ENCODE results near the gene MAP2K5. TPM values are rescaled to one million over a fixed set of nuclear protein-coding genes. Genes with fewer than 3 reads are reported as not detected.

MAP2K5 gene
- total and polyA plus RNA-seq, 9 of the 15 experiments (the other 6 are each of a cell fraction or from before 2014, with no cell fraction given), result 0.41 to 16.5 (median 7.5) TPM

DNA sequence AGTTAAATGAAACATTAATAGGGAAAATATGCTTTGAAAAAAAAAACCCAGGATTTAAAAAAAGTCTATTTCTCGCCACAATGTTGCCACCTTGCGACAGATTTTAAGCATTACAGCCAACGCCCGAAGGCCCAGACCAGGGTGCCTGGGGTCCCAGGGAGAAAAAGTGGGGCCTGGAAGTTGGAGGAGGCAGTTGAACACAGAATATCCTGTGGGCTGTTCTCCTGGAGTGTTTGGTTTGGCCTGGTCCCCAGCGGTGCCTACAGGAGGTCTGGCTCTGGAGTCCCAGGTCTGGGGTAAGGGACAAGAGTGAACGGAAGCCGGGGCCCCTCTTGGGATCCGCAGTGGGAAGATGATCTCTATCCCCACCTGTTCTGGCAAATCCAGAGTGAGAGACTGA, 294.0 kb downstream of the MAP2K5 start (continued):
- TF ChIP-seq FOXA3 (CRISPR knock-in tag; conservative IDR thresholded peaks at IDR 0.05 in 1 of 2, IDR thresholded peaks at IDR 0.05 in 1 of 2) (no peak), STAG1 (CRISPR knock-in tag; IDR thresholded peaks at IDR 0.05; ENCODE audit: borderline replicate concordance) (peak; percentile 21; the same call in 1 of the 2 replicates), NFE2L1 (tag; IDR thresholded peaks at IDR 0.05; ENCODE audit: borderline replicate concordance, low read depth) (no peak), SMC3 (conservative IDR thresholded peaks at IDR 0.05; ENCODE audit: insufficient read depth, low read depth, low read length) (peak; percentile 61; the same call in 1 of the 2 replicates), EP300 (IDR thresholded peaks at IDR 0.05; ENCODE audit: low read length) (no peak), NFIC (IDR thresholded peaks at IDR 0.05) (no peak)

DNA sequence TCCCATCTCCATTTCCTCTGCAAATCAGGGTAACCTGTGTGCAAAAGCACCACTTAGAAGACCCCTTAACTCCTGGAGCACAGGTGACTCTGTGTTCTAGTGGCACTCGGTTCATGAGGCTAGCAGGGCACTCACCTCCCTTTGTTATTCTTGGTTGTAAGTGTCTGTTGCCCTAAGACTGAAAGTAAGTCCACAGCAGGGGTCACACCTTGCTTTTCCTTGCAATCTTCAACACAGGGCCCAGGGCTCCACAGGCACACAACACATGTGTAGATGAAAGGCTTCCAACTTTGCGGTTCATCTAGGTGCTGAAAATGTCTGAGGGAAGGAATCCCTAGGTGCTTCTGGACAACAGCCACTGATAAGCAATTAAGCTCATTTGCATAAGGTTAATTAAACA, 294.5 kb downstream of the MAP2K5 start:
- no peak overlapping the region for H3K4me2 ChIP-seq (ENCODE audit: insufficient read depth, low read length)
- TF ChIP-seq CBX2 (IDR thresholded peaks at IDR 0.05; ENCODE audit: insufficient read depth, low read length, poor library complexity, severe bottlenecking) (no peak), NR2C2 (CRISPR knock-in tag; IDR thresholded peaks at IDR 0.05) (no peak), NR2C2 (tag; IDR thresholded peaks at IDR 0.05) (no peak), BHLHE40 (IDR thresholded peaks at IDR 0.05; ENCODE audit: low read length) (no peak), ESRRB (CRISPR knock-in tag; IDR thresholded peaks at IDR 0.05; ENCODE audit: borderline replicate concordance) (no peak), CC2D1A (IDR thresholded peaks at IDR 0.05) (no peak), ZNF253 (CRISPR knock-in tag; conservative IDR thresholded peaks at IDR 0.05) (no peak), SIX5 (IDR thresholded peaks at IDR 0.05; ENCODE audit: borderline replicate concordance in 1 of 2, insufficient read depth in 1 of 2, low read depth in 1 of 2, low read length in 2 of 2) (no peak), ATF4 (CRISPR knock-in tag; IDR thresholded peaks at IDR 0.05) (no peak), RBM14 (IDR thresholded peaks at IDR 0.05; ENCODE audit: borderline replicate concordance, insufficient read depth, low read depth, low read length) (no peak)
- TF ChIP-seq, protein P1, sequence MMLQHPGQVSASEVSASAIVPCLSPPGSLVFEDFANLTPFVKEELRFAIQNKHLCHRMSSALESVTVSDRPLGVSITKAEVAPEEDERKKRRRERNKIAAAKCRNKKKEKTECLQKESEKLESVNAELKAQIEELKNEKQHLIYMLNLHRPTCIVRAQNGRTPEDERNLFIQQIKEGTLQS (IDR thresholded peaks at IDR 0.05), result no peak
- TF ChIP-seq, protein P1 (CRISPR knock-in tag; conservative IDR thresholded peaks at IDR 0.05), result no peak

More for the DNA sequence above, 294.5 kb downstream of the MAP2K5 start:
- Histone ChIP-seq H3K4me3 (no peak overlapping the region), H3K36me3 (ENCODE audit: control insufficient read depth, insufficient read depth, low read length) (no peaks in the 10 kb centered on the region), H4K20me1 (replicated peaks; ENCODE audit: control insufficient read depth, insufficient read depth, low read length) (no peaks in the 10 kb centered on the region; the same call in 1 of the 2 replicates), H2AFZ (ENCODE audit: low read depth, low read length) (no peak overlapping the region), H3K4me1 (replicated peaks in 1 of 2; ENCODE audit: control insufficient read depth in 2 of 2, insufficient read depth in 2 of 2, low read length in 2 of 2) (peaks cover 11 to 49% of the 10 kb centered on the region in 2 experiments), H3K9me1 (ENCODE audit: control insufficient read depth, insufficient read depth, low read length) (no peaks in the 10 kb centered on the region), H3K79me2 (ENCODE audit: control insufficient read depth, insufficient read depth, low read length) (no peaks in the 10 kb centered on the region), H3K9me3 (replicated peaks; ENCODE audit: control insufficient read depth, insufficient read depth, low read depth, low read length) (no peaks in the 10 kb centered on the region), H3K9ac (ENCODE audit: insufficient read depth in 1 of 2, low read depth in 2 of 2, low read length in 2 of 2) (no peak overlapping the region), H3K27me3 (ENCODE audit: control insufficient read depth in 2 of 2, insufficient read depth in 2 of 2, low read length in 2 of 2) (peaks cover 2 to 29% of the 10 kb centered on the region in 2 experiments; a peak in 4 of 5 replicates), H3K27ac (ENCODE audit: extremely low read depth, low read depth, low read length) (no peak overlapping the region)
- ChIA-PET POLR2A (no interaction called here), CTCF (ENCODE audit: low intra/inter-chr PET ratio) (interaction anchor here (0.7 to 5.5 kb wide), 4 partner anchors 335 to 934 kb away, joined by 3 to 39 read pairs (median 12); no protein-coding TSS in a partner anchor)
- no peak for ATAC-seq
- in situ Hi-C loops (cut with MboI), result loop anchor here (5.0 to 10.0 kb wide), 2 partner anchors 380 to 902 kb away; no protein-coding TSS in a partner anchor
- no peak for DNase-seq (ENCODE audit: extremely low read depth in 1 of 4, low spot score in 3 of 4)
- intact Hi-C loops (cut with micrococcal nuclease), result loop anchor here (1.0 to 10.0 kb wide), 2 partner anchors 380 to 532 kb away; no protein-coding TSS in a partner anchor
- FAIRE-seq, result no peak
- no TSS peak for BruUV-seq (replicated peaks)
- WGBS (ENCODE audit: insufficient coverage, low coverage, missing lambda C conversion rate), result 3% methylated on average over 2 of the region's 2 CpGs
